ENCODE measurements around the gene STAC. TPM values are rescaled to one million over a fixed set of nuclear protein-coding genes. Genes with fewer than 3 reads are reported as not detected.
"Not testable (repeated sequence)": the region's sequence is repeated elsewhere in the genome, so short reads cannot be mapped to it uniquely, and the experiment has no call there.

STAC gene
- polyA plus RNA-seq, 1 donor: 1.8 TPM

GRCh38 chr3:36446276-36446675, 66.0 kb downstream of the STAC start:
- no peak overlapping the region for H3K4me3 ChIP-seq (ENCODE audit: low read length)
- H3K4me1 ChIP-seq (ENCODE audit: control insufficient read depth, insufficient read depth, low read length): no peaks in the 10 kb centered on the region
- H3K27me3 ChIP-seq (ENCODE audit: control insufficient read depth, insufficient read depth, low read length): no peaks in the 10 kb centered on the region
- no peak for DNase-seq
- H3K36me3 ChIP-seq (ENCODE audit: control insufficient read depth, insufficient read depth, low read length): no peaks in the 10 kb centered on the region
- no peaks in the 10 kb centered on the region for H3K9me3 ChIP-seq (ENCODE audit: control insufficient read depth, low read depth, low read length)
- no peak overlapping the region for H3K27ac ChIP-seq (ENCODE audit: low read length)

GRCh38 chr3:36447061-36447460, 66.8 kb downstream of the STAC start:
- no CpG with 5 or more reads among the region's 2 CpGs for WGBS (ENCODE audit: insufficient coverage, low lambda C conversion rate)
- H3K4me1 ChIP-seq (ENCODE audit: control insufficient read depth, insufficient read depth, low read length): no peaks in the 10 kb centered on the region
- no peak overlapping the region for H3K4me3 ChIP-seq (ENCODE audit: low read length)
- H3K27ac ChIP-seq (ENCODE audit: low read length): no peak overlapping the region
- no peaks in the 10 kb centered on the region for H3K27me3 ChIP-seq (ENCODE audit: control insufficient read depth, insufficient read depth, low read length)
- H3K9me3 ChIP-seq (ENCODE audit: control insufficient read depth, low read depth, low read length): no peaks in the 10 kb centered on the region
- H3K36me3 ChIP-seq (ENCODE audit: control insufficient read depth, insufficient read depth, low read length): no peaks in the 10 kb centered on the region
- no peak for DNase-seq

GRCh38 chr3:36451816-36452215, 71.5 kb downstream of the STAC start:
- Histone ChIP-seq H3K27ac (ENCODE audit: low read length) (no peak overlapping the region), H3K36me3 (ENCODE audit: control insufficient read depth, insufficient read depth, low read length) (no peaks in the 10 kb centered on the region), H3K9me3 (ENCODE audit: control insufficient read depth, low read depth, low read length) (no peaks in the 10 kb centered on the region), H3K27me3 (ENCODE audit: control insufficient read depth, insufficient read depth, low read length) (no peaks in the 10 kb centered on the region), H3K4me1 (ENCODE audit: control insufficient read depth, insufficient read depth, low read length) (no peaks in the 10 kb centered on the region), H3K4me3 (ENCODE audit: low read length) (no peak overlapping the region)
- WGBS (ENCODE audit: insufficient coverage, low lambda C conversion rate): 25% methylated on average over 1 of the region's 1 CpG
- no peak for DNase-seq

- H3K4me1 ChIP-seq (ENCODE audit: control insufficient read depth, insufficient read depth, low read length); H3K36me3 ChIP-seq (ENCODE audit: control insufficient read depth, insufficient read depth, low read length); H3K27ac ChIP-seq (ENCODE audit: low read length); H3K27me3 ChIP-seq (ENCODE audit: control insufficient read depth, insufficient read depth, low read length); H3K4me3 ChIP-seq (ENCODE audit: low read length); H3K9me3 ChIP-seq (ENCODE audit: control insufficient read depth, low read depth, low read length); DNase-seq: not testable (repeated sequence)
- WGBS (ENCODE audit: insufficient coverage, low lambda C conversion rate): no CpG with 5 or more reads among the region's 30 CpGs
Observed at GRCh38 chr3:36453213-36453612, 72.9 kb downstream of the STAC start.

- not testable (repeated sequence) for H3K9me3 ChIP-seq (ENCODE audit: control insufficient read depth, low read depth, low read length); H3K36me3 ChIP-seq (ENCODE audit: control insufficient read depth, insufficient read depth, low read length)
- WGBS (ENCODE audit: insufficient coverage, low lambda C conversion rate): no CpG with 5 or more reads among the region's 6 CpGs
Observed at GRCh38 chr3:36453896-36454295, 73.6 kb downstream of the STAC start.

GRCh38 chr3:36455406-36455805, 75.1 kb downstream of the STAC start:
- no CpG with 5 or more reads among the region's 2 CpGs for WGBS (ENCODE audit: insufficient coverage, low lambda C conversion rate)
- no peak for DNase-seq
- Histone ChIP-seq H3K27ac (ENCODE audit: low read length) (no peak overlapping the region), H3K36me3 (ENCODE audit: control insufficient read depth, insufficient read depth, low read length) (no peaks in the 10 kb centered on the region), H3K4me3 (ENCODE audit: low read length) (no peak overlapping the region), H3K27me3 (ENCODE audit: control insufficient read depth, insufficient read depth, low read length) (no peaks in the 10 kb centered on the region), H3K4me1 (ENCODE audit: control insufficient read depth, insufficient read depth, low read length) (no peaks in the 10 kb centered on the region), H3K9me3 (ENCODE audit: control insufficient read depth, low read depth, low read length) (no peaks in the 10 kb centered on the region)

More at GRCh38 chr3:36453896-36454295, 73.6 kb downstream of the STAC start:
- not testable (repeated sequence) for H3K4me3 ChIP-seq (ENCODE audit: low read length); H3K27me3 ChIP-seq (ENCODE audit: control insufficient read depth, insufficient read depth, low read length); DNase-seq; H3K4me1 ChIP-seq (ENCODE audit: control insufficient read depth, insufficient read depth, low read length); H3K27ac ChIP-seq (ENCODE audit: low read length)

GRCh38 chr3:36456784-36457183, 76.5 kb downstream of the STAC start:
- no peak for DNase-seq
- Histone ChIP-seq H3K27ac (ENCODE audit: low read length) (no peak overlapping the region), H3K4me3 (ENCODE audit: low read length) (no peak overlapping the region), H3K9me3 (ENCODE audit: control insufficient read depth, low read depth, low read length) (no peaks in the 10 kb centered on the region), H3K4me1 (ENCODE audit: control insufficient read depth, insufficient read depth, low read length) (no peaks in the 10 kb centered on the region), H3K27me3 (ENCODE audit: control insufficient read depth, insufficient read depth, low read length) (no peaks in the 10 kb centered on the region), H3K36me3 (ENCODE audit: control insufficient read depth, insufficient read depth, low read length) (no peaks in the 10 kb centered on the region)
- 100% methylated on average over 1 of the region's 4 CpGs for WGBS (ENCODE audit: insufficient coverage, low lambda C conversion rate)

- Histone ChIP-seq H3K27ac (ENCODE audit: low read length) (no peak overlapping the region), H3K4me3 (ENCODE audit: low read length) (no peak overlapping the region), H3K9me3 (ENCODE audit: control insufficient read depth, low read depth, low read length) (no peaks in the 10 kb centered on the region), H3K36me3 (ENCODE audit: control insufficient read depth, insufficient read depth, low read length) (no peaks in the 10 kb centered on the region), H3K4me1 (ENCODE audit: control insufficient read depth, insufficient read depth, low read length) (no peaks in the 10 kb centered on the region), H3K27me3 (ENCODE audit: control insufficient read depth, insufficient read depth, low read length) (no peaks in the 10 kb centered on the region)
- DNase-seq: no peak
- WGBS (ENCODE audit: insufficient coverage, low lambda C conversion rate): 100% methylated on average over 1 of the region's 5 CpGs
Observed at GRCh38 chr3:36457667-36458066, 77.4 kb downstream of the STAC start.

GRCh38 chr3:36459177-36459576, 78.9 kb downstream of the STAC start:
- H3K27me3 ChIP-seq (ENCODE audit: control insufficient read depth, insufficient read depth, low read length): no peaks in the 10 kb centered on the region
- DNase-seq: no peak
- H3K9me3 ChIP-seq (ENCODE audit: control insufficient read depth, low read depth, low read length): no peaks in the 10 kb centered on the region
- no peak overlapping the region for H3K4me3 ChIP-seq (ENCODE audit: low read length)
- no peak overlapping the region for H3K27ac ChIP-seq (ENCODE audit: low read length)
- no peaks in the 10 kb centered on the region for H3K4me1 ChIP-seq (ENCODE audit: control insufficient read depth, insufficient read depth, low read length)
- H3K36me3 ChIP-seq (ENCODE audit: control insufficient read depth, insufficient read depth, low read length): no peaks in the 10 kb centered on the region

- no peaks in the 10 kb centered on the region for H3K4me1 ChIP-seq (ENCODE audit: control insufficient read depth, insufficient read depth, low read length)
- H3K27ac ChIP-seq (ENCODE audit: low read length): no peak overlapping the region
- peaks cover 2% of the 10 kb centered on the region for H3K9me3 ChIP-seq (ENCODE audit: control insufficient read depth, low read depth, low read length)
- DNase-seq: no peak
- WGBS (ENCODE audit: insufficient coverage, low lambda C conversion rate): no CpG with 5 or more reads among the region's 1 CpG
- no peak overlapping the region for H3K4me3 ChIP-seq (ENCODE audit: low read length)
- H3K36me3 ChIP-seq (ENCODE audit: control insufficient read depth, insufficient read depth, low read length): no peaks in the 10 kb centered on the region
- H3K27me3 ChIP-seq (ENCODE audit: control insufficient read depth, insufficient read depth, low read length): no peaks in the 10 kb centered on the region
Observed at GRCh38 chr3:36461597-36461996, 81.3 kb downstream of the STAC start.

GRCh38 chr3:36472045-36472444, 91.7 kb downstream of the STAC start:
- no CpG with 5 or more reads among the region's 6 CpGs for WGBS (ENCODE audit: insufficient coverage, low lambda C conversion rate)
- not testable (repeated sequence) for H3K27me3 ChIP-seq (ENCODE audit: control insufficient read depth, insufficient read depth, low read length); H3K4me1 ChIP-seq (ENCODE audit: control insufficient read depth, insufficient read depth, low read length); H3K36me3 ChIP-seq (ENCODE audit: control insufficient read depth, insufficient read depth, low read length); H3K9me3 ChIP-seq (ENCODE audit: control insufficient read depth, low read depth, low read length); DNase-seq; H3K4me3 ChIP-seq (ENCODE audit: low read length); H3K27ac ChIP-seq (ENCODE audit: low read length)
